Esophagus muscularis mucosa (tissue), 4 donors: ENCODE results near the gene ATP6AP2. TPM values are rescaled to one million over a fixed set of nuclear protein-coding genes. Genes with fewer than 3 reads are reported as not detected.
A peak's percentile ranks its signal among the peaks of the same experiment; 100 is the strongest.

Experiments
- DNase-seq: peaks from one replicate; pipeline ENCODE4 v3.0.0-alpha.2; 2017; ENCODE audit errors: extremely low spot score
- H3K27ac ChIP-seq, 4 donors: fragments of 200-600 bp; sonication (generic); replicated peaks in 1 of 4; 1 replicate in 3 of 4; 2 replicates in 1 of 4; pipeline ENCODE4 v1.5.1; 2016 to 2019; ENCODE audit warnings: mild to moderate bottlenecking in 1 of 4
- H3K27me3 ChIP-seq, 4 donors: fragments of 200-600 bp; sonication (generic); one replicate each; pipeline versions ENCODE4 v1.5.1 to v1.6.0; 2016 to 2019
- H3K36me3 ChIP-seq, 4 donors: fragments of 200-600 bp; sonication (generic); one replicate each; pipeline ENCODE4 v1.5.1; 2016 to 2019
- H3K4me1 ChIP-seq, 4 donors: fragments of 200-600 bp; sonication (generic); one replicate each; pipeline ENCODE4 v1.5.1; 2016 to 2019
- H3K4me3 ChIP-seq, 4 donors: fragments of 200-600 bp; sonication (generic); 1 replicate in 2 of 4; 2 replicates in 2 of 4; pipeline ENCODE4 v1.5.1; 2016 to 2019; ENCODE audit warnings: mild to moderate bottlenecking in 4 of 4, moderate library complexity in 1 of 4
- H3K9me3 ChIP-seq, 4 donors: fragments of 200-600 bp; sonication (generic); 1 replicate in 3 of 4; 2 replicates in 1 of 4; pipeline ENCODE4 v1.5.1; 2016 to 2019
- CTCF ChIP-seq, 3 experiments: fragments of 200-600 bp in 2 of 3; fragments of 450-650 bp in 1 of 3; sonication (generic) in 2 of 3; IDR thresholded peaks; one replicate each; pipeline ENCODE4 v1.5.1; 2017 to 2019; ENCODE audit warnings: antibody characterized with exemption in 3 of 3, mild to moderate bottlenecking in 2 of 3, moderate library complexity in 1 of 3
- EP300 ChIP-seq: sonication (generic); formaldehyde crosslinking; IDR thresholded peaks from one replicate; pipeline ENCODE4 v1.6.1; 2017; ENCODE audit warnings: antibody characterized with exemption
- POLR2A ChIP-seq: fragments of 450-650 bp; IDR thresholded peaks from one replicate; pipeline ENCODE4 v1.6.1; 2017; ENCODE audit warnings: antibody characterized with exemption, moderate library complexity, mild to moderate bottlenecking, low read depth
- POLR2AphosphoS5 ChIP-seq, 2 donors: sonication (generic); formaldehyde crosslinking; IDR thresholded peaks; one replicate each; pipeline ENCODE4 v1.6.1; 2017; ENCODE audit warnings: antibody characterized with exemption in 2 of 2
- WGBS: methylation state at CpG from one replicate; pipeline ENCODE4 v1.1.5; 2018; 5-methylcytosine and 5-hydroxymethylcytosine counted together
- intact Hi-C: fragments of 100-400 bp; cut with DNase I; formaldehyde crosslinking; loops from one replicate; pipeline ENCODE4 v1.15.1; 2023
- small RNA-seq, 3 donors: library from RNA; depleted of rRNA; stranded (forward); fragments of <200 nt; gene quantifications; one replicate each; pipeline ENCODE3, GENCODE V24; 2016
- total RNA-seq, 4 donors: library from RNA; depleted of rRNA; stranded (reverse); fragments of >200 nt; gene quantifications; one replicate each; pipeline versions ENCODE4 v1.1.0 to v1.2.1, GENCODE V29; 2016

ATP6AP2 gene
- total RNA-seq, 4 donors from 2014 or later, result 76.4 to 105 (median 93.3) TPM

- Histone ChIP-seq H3K27me3 (no peaks in the 10 kb centered on the region), H3K27ac (peak within 1 kb of the TSS; percentile 81 to 84 (median 82)), H3K4me3 (peak within 1 kb of the TSS; percentile 81 to 93 (median 86)), H3K9me3 (no peaks in the 10 kb centered on the region), H3K36me3 (no peaks in the 10 kb centered on the region), H3K4me1 (peaks cover 28 to 47% (median 36%) of the 10 kb centered on the region in 4 donors)
- intact Hi-C loops, result loop anchor here (10.0 kb wide), 1 partner anchor 437 kb away; the partner anchor contains the start of gene USP9X
- TF ChIP-seq EP300, result no peak
- TF ChIP-seq CTCF (IDR thresholded peaks at IDR 0.05), result peak in 1 of 3 experiments; percentile 20
- peak; percentile 37 for TF ChIP-seq POLR2A
- peak; percentile 73 to 82 for TF ChIP-seq POLR2AphosphoS5 (IDR thresholded peaks at IDR 0.05)
- DNase-seq, result peak; percentile 93
- 6% methylated on average over 40 of the region's 66 CpGs for WGBS
Observed at GRCh38 chrX:40647307-40648197, 66.8 kb downstream of the ATP6AP2 start, which contains the start of gene CXorf38. CXorf38 (minus strand) TSS chrX:40647561; CDS start chrX:40647520, 41 bp downstream.

DNA sequence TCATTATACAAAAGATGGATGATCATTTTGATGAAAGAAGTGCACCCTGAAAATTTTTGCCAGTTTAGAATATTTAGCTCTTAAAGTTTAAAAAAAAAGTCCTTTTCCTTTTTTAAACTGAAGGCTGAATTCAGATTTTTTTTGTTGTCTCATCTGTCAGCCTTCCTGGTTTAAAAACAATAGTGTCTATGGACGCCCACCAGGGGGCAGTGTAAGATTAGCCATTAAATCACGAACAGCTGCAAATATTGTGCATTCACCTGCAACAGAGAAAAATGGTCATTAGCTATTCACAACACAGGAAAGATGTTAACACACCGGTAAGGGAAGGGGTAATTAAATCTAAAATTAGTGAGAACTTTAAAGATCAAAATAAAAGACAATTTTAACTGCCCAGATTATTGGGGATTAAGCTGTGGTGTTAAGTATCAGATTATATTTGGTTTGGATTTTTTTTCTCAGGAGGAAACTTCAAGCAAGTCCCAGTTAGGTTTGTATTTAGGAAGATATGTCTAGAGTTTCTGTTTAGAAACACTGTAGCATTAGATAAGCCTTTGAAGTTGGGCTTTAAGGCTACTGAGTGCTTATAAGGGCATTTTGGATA is 71.0 kb downstream of the ATP6AP2 start:
- Histone ChIP-seq H3K9me3 (no peaks in the 10 kb centered on the region), H3K4me1 (peaks cover 1 to 26% (median 20%) of the 10 kb centered on the region in 4 donors), H3K27me3 (no peaks in the 10 kb centered on the region), H3K27ac (no peak overlapping the region), H3K4me3 (no peak overlapping the region), H3K36me3 (peaks cover 0 to 10% (median 5%) of the 10 kb centered on the region in 4 donors)
- DNase-seq, result peak; percentile 93
- TF ChIP-seq POLR2A (no peak), CTCF (IDR thresholded peaks at IDR 0.05) (peak; percentile 61 to 87 (median 86)), EP300 (no peak), POLR2AphosphoS5 (IDR thresholded peaks at IDR 0.05) (no peak)
- intact Hi-C loops, result loop anchor here (10.0 kb wide), 1 partner anchor 463 kb away; no protein-coding TSS in a partner anchor
- WGBS, result 0% methylated on average over 3 of the region's 3 CpGs

GRCh38 chrX:40652664-40653063 is 71.9 kb downstream of the ATP6AP2 start:
- intact Hi-C loops, result loop anchor here (10.0 kb wide), 1 partner anchor 462 kb away; no protein-coding TSS in a partner anchor

GRCh38 chrX:40653535-40653934 is 72.8 kb downstream of the ATP6AP2 start:
- H3K36me3 ChIP-seq, result peaks cover 0 to 28% (median 18%) of the 10 kb centered on the region in 4 donors
- peaks cover 0 to 5% (median 0%) of the 10 kb centered on the region in 4 donors for H3K27me3 ChIP-seq
- intact Hi-C loops, result loop anchor here (10.0 kb wide), 1 partner anchor 461 kb away; no protein-coding TSS in a partner anchor
- H3K4me3 ChIP-seq, result no peak overlapping the region
- WGBS, result 59% methylated on average over 2 of the region's 2 CpGs
- peaks cover 0 to 22% (median 11%) of the 10 kb centered on the region in 4 donors for H3K4me1 ChIP-seq
- H3K27ac ChIP-seq, result peak overlapping the region in 3 of 4 donors; percentile 18 to 39 (median 36)
- TF ChIP-seq POLR2A (no peak), CTCF (IDR thresholded peaks at IDR 0.05) (no peak), POLR2AphosphoS5 (IDR thresholded peaks at IDR 0.05) (no peak), EP300 (no peak)
- H3K9me3 ChIP-seq, result no peaks in the 10 kb centered on the region
- DNase-seq, result no peak

More at GRCh38 chrX:40652664-40653063, 71.9 kb downstream of the ATP6AP2 start:
- peaks cover 0 to 20% (median 13%) of the 10 kb centered on the region in 4 donors for H3K36me3 ChIP-seq
- DNase-seq, result no peak
- 88% methylated on average over 1 of the region's 1 CpG for WGBS
- H3K27me3 ChIP-seq, result no peaks in the 10 kb centered on the region
- peaks cover 0 to 26% (median 16%) of the 10 kb centered on the region in 4 donors for H3K4me1 ChIP-seq
- TF ChIP-seq POLR2AphosphoS5 (IDR thresholded peaks at IDR 0.05), result no peak
- TF ChIP-seq CTCF (IDR thresholded peaks at IDR 0.05), result no peak
- no peak for TF ChIP-seq POLR2A
- no peak for TF ChIP-seq EP300
- no peaks in the 10 kb centered on the region for H3K9me3 ChIP-seq
- H3K4me3 ChIP-seq, result no peak overlapping the region
- H3K27ac ChIP-seq, result no peak overlapping the region

Small RNAs within 50 kb of the gene (small RNA-seq; reads per million reads assigned to genes)
- gene RNU7-164P, result 0 reads per million in 3 donors

Other genes with a start within 250 kb of the ATP6AP2 start
- not detected for gene MPC1L, start 42.5 kb downstream of the ATP6AP2 start, total RNA-seq
- gene CXorf38, start 66.6 kb downstream of the ATP6AP2 start, total RNA-seq, result 10 to 100 TPM in 1 of 4 donors, 1 to 10 TPM in 3; 5.4 to 10.8 (median 9.2) TPM
- gene MED14, start 154.6 kb downstream of the ATP6AP2 start, total RNA-seq, result 10 to 100 TPM; 20.0 to 29.9 (median 24.3) TPM